GM23248 (cell line): ENCODE data around the gene SDR39U1. TPM values are rescaled to one million over a fixed set of nuclear protein-coding genes. Genes with fewer than 3 reads are reported as not detected.

Source experiments
- DNase-seq: peaks from one replicate; pipeline ENCODE4 v3.0.0-alpha.2; 2015
- H2AFZ ChIP-seq: fragments of 200-600 bp; sonication (generic); 2 replicates; pipeline ENCODE4 v1.6.1; 2016; ENCODE audit warnings: antibody characterized with exemption
- H3F3A ChIP-seq: fragments of 200-600 bp; sonication (generic); 2 replicates; pipeline ENCODE4 v1.6.1; 2016; ENCODE audit warnings: mild to moderate bottlenecking, antibody characterized with exemption, mixed run types; ENCODE audit not compliant: insufficient read depth
- H3K27ac ChIP-seq: fragments of 200-600 bp; sonication (generic); 2 replicates; pipeline ENCODE4 v1.5.1; 2016; ENCODE audit warnings: mild to moderate bottlenecking
- H3K27me3 ChIP-seq: fragments of 200-600 bp; sonication (generic); replicated peaks from 2 replicates; pipeline ENCODE4 v1.6.1; 2016; ENCODE audit warnings: mild to moderate bottlenecking; ENCODE audit not compliant: insufficient read depth
- H3K36me3 ChIP-seq: fragments of 200-600 bp; sonication (generic); 2 replicates; pipeline ENCODE4 v1.6.1; 2016; ENCODE audit warnings: low read depth, mild to moderate bottlenecking
- H3K4me1 ChIP-seq: fragments of 200-600 bp; sonication (generic); 2 replicates; pipeline ENCODE4 v1.6.1; 2016; ENCODE audit warnings: mild to moderate bottlenecking; ENCODE audit not compliant: insufficient read depth
- H3K4me2 ChIP-seq: fragments of 200-600 bp; sonication (generic); one replicate; pipeline ENCODE4 v1.6.1; 2016; ENCODE audit warnings: mild to moderate bottlenecking; ENCODE audit not compliant: unreplicated experiment
- H3K4me3 ChIP-seq: fragments of 200-600 bp; sonication (generic); 2 replicates; pipeline ENCODE4 v1.5.1; 2016; ENCODE audit warnings: mild to moderate bottlenecking
- H3K79me2 ChIP-seq: fragments of 200-600 bp; sonication (generic); 2 replicates; pipeline ENCODE4 v1.6.1; 2016; ENCODE audit warnings: mild to moderate bottlenecking; ENCODE audit not compliant: insufficient read depth
- H3K9ac ChIP-seq: fragments of 200-600 bp; sonication (generic); 2 replicates; pipeline ENCODE4 v1.6.1; 2016; ENCODE audit warnings: mild to moderate bottlenecking
- H3K9me2 ChIP-seq: fragments of 200-600 bp; sonication (generic); 2 replicates; pipeline ENCODE4 v1.6.1; 2016; ENCODE audit warnings: mixed run types, mild to moderate bottlenecking, moderate library complexity; ENCODE audit not compliant: insufficient read depth
- H3K9me3 ChIP-seq: fragments of 200-600 bp; sonication (generic); one replicate; pipeline ENCODE4 v1.6.1; 2017; ENCODE audit warnings: low read depth
- H4K20me1 ChIP-seq: fragments of 200-600 bp; sonication (generic); 2 replicates; pipeline ENCODE4 v1.6.0; 2016; ENCODE audit not compliant: insufficient read depth
- EZH2 ChIP-seq: fragments of 200-600 bp; sonication (generic); IDR thresholded peaks from 2 replicates; pipeline ENCODE4 v1.6.1; 2018; ENCODE audit warnings: antibody characterized with exemption, mild to moderate bottlenecking; ENCODE audit not compliant: insufficient read depth, poor library complexity, severe bottlenecking
- EZH2phosphoT487 ChIP-seq: fragments of 200-600 bp; sonication (generic); IDR thresholded peaks from 2 replicates; pipeline ENCODE4 v1.6.1; 2018; ENCODE audit warnings: antibody characterized with exemption, moderate library complexity, mild to moderate bottlenecking, low read depth; ENCODE audit not compliant: insufficient read depth
- WGBS, 2 experiments: methylation state at CpG; one replicate each; pipeline ENCODE4 v1.1.6; 2015 to 2017; ENCODE audit warnings: low lambda C conversion rate in 2 of 2, low coverage in 1 of 2; ENCODE audit errors: missing lambda C conversion rate in 2 of 2; 5-methylcytosine and 5-hydroxymethylcytosine counted together
- in situ Hi-C: fragments of 300-500 bp; cut with MboI; formaldehyde crosslinking; loops from 2 replicates; pipeline ENCODE4 v1.15.0; 2020
- polyA plus RNA-seq: library from polyadenylated mRNA; unstranded; fragments of >200 nt; fragmentation: Nextera tagmentation; extraction: Ambion mirVana; gene quantifications from 2 replicates; pipeline ENCODE4 v1.2.1, GENCODE V29; 2016
- total RNA-seq: library from RNA; depleted of rRNA; stranded (reverse); fragments of >200 nt; shearing (Covaris generic); gene quantifications from 2 replicates; pipeline ENCODE4 v1.2.3, GENCODE V29; 2014

SDR39U1 gene
- total and polyA plus RNA-seq, 2 experiments from 2014 or later: 7.7 to 44.7 TPM

DNA sequence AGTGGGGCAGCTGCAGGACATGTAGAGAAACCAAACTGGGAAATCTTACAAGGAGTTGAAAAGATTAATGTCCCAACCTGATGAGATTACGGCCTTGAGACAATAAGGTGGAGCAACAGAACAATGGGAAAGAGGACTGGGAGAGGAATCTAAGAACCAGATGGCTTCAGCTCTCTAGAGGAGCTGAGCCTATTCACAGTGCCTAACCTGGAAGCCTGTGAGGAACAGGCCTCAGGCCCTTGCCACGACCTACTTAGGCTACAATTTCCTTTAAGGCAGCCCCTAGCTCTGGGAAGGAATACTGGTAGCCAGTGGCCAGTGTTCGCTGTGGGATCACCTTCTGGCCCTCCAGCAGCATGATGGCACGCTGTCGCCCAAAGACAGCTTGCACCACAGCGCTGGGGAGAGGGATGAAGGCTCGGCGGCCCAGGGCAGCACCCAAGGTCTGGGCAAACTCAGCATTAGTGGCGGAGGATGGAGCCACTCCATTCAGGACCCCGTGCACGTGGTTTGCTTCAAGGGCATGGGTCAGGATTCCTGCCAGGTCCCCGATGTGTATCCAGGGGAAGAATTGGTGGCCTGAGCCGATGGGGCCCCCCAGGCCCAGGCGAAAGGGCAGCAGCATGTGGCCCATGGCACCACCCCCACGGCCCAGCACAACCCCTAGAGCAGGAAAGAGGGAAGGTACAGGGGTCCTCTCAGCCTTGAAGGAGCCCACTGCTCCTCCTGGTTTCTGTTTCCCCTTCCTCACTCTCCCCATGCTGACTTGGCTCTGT is 2.6 kb downstream of the SDR39U1 start:
- H3K27me3 ChIP-seq: no peaks in the 10 kb centered on the region
- H3K36me3 ChIP-seq: peaks cover 19% of the 10 kb centered on the region; the same call in 1 of the 2 replicates
- WGBS, 2 experiments: 73% methylated on average over 14 to 15 of the region's 15 CpGs
- no peak overlapping the region for H2AFZ ChIP-seq
- H3K27ac ChIP-seq: no peak overlapping the region
- peaks cover 16% of the 10 kb centered on the region; the same call in 1 of the 2 replicates for H3K4me1 ChIP-seq
- H3K79me2 ChIP-seq: peaks cover 49% of the 10 kb centered on the region
- no peaks in the 10 kb centered on the region for H4K20me1 ChIP-seq
- H3K4me2 ChIP-seq: no peak overlapping the region
- DNase-seq: no peak
- H3K9ac ChIP-seq: no peak overlapping the region
- no peak for TF ChIP-seq EZH2
- TF ChIP-seq EZH2phosphoT487: no peak
- H3K4me3 ChIP-seq: no peak overlapping the region
- H3K9me2 ChIP-seq: no peaks in the 10 kb centered on the region
- H3K9me3 ChIP-seq: no peaks in the 10 kb centered on the region
- in situ Hi-C loops: loop anchor here (5.0 kb wide), 1 partner anchor 103 kb away; the partner anchor contains the start of genes ADCY4 and RIPK3
- H3F3A ChIP-seq: peaks cover 41% of the 10 kb centered on the region

DNA sequence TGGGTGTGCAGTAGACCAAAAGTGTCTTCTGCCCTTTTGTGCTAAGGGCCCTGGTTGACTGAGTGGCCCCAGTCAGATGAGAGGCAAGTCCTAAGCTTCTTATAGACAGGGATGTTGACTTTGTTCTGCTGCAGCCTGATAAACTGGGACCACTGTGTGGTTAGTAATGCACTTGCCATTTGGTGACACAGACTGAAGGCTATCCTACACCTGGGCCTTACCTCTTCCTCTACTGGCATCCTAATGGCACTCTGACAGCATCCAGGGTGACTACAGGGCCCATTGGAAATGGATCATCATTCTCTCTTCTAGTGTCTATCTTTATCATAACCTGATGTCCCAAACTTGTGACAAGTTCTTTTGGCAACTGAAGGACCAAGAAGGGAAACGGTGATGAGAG is 3.3 kb downstream of the SDR39U1 start:
- no peak for DNase-seq
- Histone ChIP-seq H3K27ac (no peak overlapping the region), H3K27me3 (no peaks in the 10 kb centered on the region), H3K4me3 (no peak overlapping the region), H3K4me2 (no peak overlapping the region), H3K79me2 (peaks cover 56% of the 10 kb centered on the region), H2AFZ (no peak overlapping the region), H3K9me2 (no peaks in the 10 kb centered on the region), H3K9ac (no peak overlapping the region), H3K36me3 (peaks cover 19% of the 10 kb centered on the region; the same call in 1 of the 2 replicates), H3F3A (peaks cover 47% of the 10 kb centered on the region), H3K4me1 (peaks cover 16% of the 10 kb centered on the region; the same call in 1 of the 2 replicates), H4K20me1 (no peaks in the 10 kb centered on the region), H3K9me3 (no peaks in the 10 kb centered on the region)
- TF ChIP-seq EZH2phosphoT487 (no peak), EZH2 (no peak)
- WGBS, 2 experiments: 6 to 14% methylated on average over 1 of the region's 1 CpG
- in situ Hi-C loops: loop anchor here (5.0 kb wide), 1 partner anchor 102 kb away; the partner anchor contains the start of genes ADCY4 and RIPK3

GRCh38 chr14:24438223-24439097 is 4.1 kb downstream of the SDR39U1 start:
- Histone ChIP-seq H4K20me1 (no peaks in the 10 kb centered on the region), H3K4me2 (no peak overlapping the region), H3K9ac (no peak overlapping the region), H3K27ac (no peak overlapping the region), H3F3A (peaks cover 50% of the 10 kb centered on the region), H3K4me1 (peaks cover 16% of the 10 kb centered on the region; the same call in 1 of the 2 replicates), H3K4me3 (no peak overlapping the region), H3K79me2 (peaks cover 60% of the 10 kb centered on the region), H2AFZ (no peak overlapping the region), H3K9me2 (no peaks in the 10 kb centered on the region), H3K27me3 (no peaks in the 10 kb centered on the region), H3K36me3 (peaks cover 26% of the 10 kb centered on the region), H3K9me3 (no peaks in the 10 kb centered on the region)
- TF ChIP-seq EZH2phosphoT487: no peak
- TF ChIP-seq EZH2: no peak
- DNase-seq: no peak
- WGBS, 2 experiments: 45 to 50% methylated on average over 9 of the region's 9 CpGs
- in situ Hi-C loops: loop anchor here (5.0 kb wide), 1 partner anchor 101 kb away; the partner anchor contains the start of genes ADCY4 and RIPK3

DNA sequence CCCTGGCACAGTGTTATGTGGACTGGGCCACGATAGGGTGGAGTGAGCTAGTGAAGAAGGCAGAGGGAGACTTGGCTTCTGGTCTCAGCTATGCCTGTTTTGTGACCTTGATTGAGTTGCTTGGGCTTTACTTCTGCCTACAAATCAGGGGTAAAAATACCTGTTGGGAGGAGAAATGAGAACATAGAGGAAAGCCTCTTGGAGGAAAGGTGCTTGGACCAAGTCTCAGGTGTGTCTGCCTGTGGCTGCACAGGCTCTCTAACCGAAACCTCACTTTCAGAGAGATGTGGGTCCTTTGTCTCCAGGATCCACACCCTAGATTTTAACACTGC is 4.9 kb downstream of the SDR39U1 start:
- Histone ChIP-seq H3K4me3 (no peak overlapping the region), H4K20me1 (no peaks in the 10 kb centered on the region), H3K36me3 (peaks cover 33% of the 10 kb centered on the region), H3K9ac (no peak overlapping the region), H3K27ac (no peak overlapping the region), H3K79me2 (peaks cover 65% of the 10 kb centered on the region), H3K4me1 (peaks cover 22% of the 10 kb centered on the region), H2AFZ (no peak overlapping the region), H3K27me3 (no peaks in the 10 kb centered on the region), H3K9me2 (no peaks in the 10 kb centered on the region), H3K4me2 (no peak overlapping the region), H3F3A (peaks cover 58% of the 10 kb centered on the region), H3K9me3 (no peaks in the 10 kb centered on the region)
- in situ Hi-C loops: loop anchor here (5.0 kb wide), 1 partner anchor 100 kb away; the partner anchor contains the start of genes ADCY4 and RIPK3
- DNase-seq: no peak
- TF ChIP-seq EZH2 (no peak), EZH2phosphoT487 (no peak)
- WGBS, 2 experiments: 64 to 70% methylated on average over 2 of the region's 2 CpGs
